Measurements from ENCODE around the gene LIPA.

LIPA gene

DNA sequence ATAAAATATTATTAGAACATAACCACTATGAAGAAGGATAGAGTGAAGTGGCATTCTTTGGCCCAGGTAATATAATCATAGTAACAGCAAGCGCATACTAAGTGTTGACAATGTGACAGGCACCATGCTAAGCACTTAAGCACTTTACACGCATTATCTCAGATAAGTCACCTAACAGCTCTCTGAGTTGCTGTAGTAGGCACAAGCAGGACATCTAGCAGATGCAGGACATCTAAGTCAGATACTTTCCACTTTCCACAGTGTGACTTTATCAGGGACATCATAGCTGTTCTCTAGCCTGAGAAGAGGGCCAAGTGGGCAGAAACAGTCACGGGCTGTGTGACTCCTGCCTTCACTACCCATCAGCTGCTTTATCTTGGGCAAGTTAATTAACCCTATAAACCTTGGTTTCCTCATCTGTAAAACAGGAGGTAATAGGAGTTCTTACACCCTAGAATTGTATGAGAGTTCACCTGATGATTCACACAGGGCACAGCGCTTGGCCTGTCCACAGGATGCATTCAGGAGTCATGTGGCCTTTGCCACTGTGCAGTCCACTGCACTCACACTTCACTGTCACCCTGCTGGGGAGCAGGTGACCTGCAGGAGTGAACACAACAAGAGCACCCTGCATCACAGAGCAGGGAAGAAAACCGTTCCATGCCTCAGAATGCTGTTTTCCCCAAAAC lies 12.5 kb downstream of the LIPA start:
- DNase-seq: no peak

DNA sequence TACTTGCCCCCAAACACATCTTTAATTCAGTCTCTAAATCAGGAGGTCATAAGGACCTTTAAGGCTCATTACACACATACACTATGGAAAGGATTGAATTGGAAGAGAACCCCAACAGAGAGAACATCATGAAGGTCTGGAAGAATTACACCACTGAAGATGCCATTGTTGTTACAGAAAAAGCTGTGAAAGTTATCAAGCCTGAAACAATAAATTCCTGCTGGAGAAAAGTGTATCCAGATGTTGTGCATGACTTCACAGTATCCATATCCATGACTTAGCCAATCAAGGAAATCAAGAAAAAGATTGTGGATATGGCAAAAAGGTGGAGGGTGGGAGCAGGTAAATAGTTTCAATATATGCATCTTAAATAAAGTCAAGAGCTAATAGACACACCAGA lies 13.7 kb downstream of the LIPA start:
- no peak for DNase-seq

DNA sequence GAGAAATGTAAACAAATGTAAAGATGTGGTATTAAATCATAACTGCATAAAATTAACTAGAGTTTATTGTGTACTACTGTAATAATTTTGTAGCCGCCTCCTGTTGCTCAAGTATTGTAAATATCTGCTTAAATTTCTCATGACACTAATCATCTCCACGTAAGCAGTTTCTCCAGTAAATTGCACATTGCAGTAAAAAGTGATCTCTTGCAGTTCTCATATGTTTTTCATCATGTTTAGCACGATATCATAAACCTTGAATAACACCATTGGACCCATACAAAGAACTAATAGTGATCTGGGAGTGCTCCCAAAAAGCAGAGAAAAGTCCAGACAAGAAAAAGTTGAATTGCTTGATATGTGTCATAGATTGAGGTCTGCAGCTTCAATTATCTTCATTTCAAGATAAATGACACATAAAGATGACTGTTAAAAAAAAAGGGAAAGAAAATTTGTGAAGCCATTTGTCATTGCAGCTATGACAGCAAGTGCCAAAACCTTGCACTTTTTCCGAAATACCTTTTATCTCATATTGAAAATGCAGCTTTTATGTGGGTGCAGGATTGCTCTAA lies 15.3 kb downstream of the LIPA start:
- DNase-seq: no peak

DNA sequence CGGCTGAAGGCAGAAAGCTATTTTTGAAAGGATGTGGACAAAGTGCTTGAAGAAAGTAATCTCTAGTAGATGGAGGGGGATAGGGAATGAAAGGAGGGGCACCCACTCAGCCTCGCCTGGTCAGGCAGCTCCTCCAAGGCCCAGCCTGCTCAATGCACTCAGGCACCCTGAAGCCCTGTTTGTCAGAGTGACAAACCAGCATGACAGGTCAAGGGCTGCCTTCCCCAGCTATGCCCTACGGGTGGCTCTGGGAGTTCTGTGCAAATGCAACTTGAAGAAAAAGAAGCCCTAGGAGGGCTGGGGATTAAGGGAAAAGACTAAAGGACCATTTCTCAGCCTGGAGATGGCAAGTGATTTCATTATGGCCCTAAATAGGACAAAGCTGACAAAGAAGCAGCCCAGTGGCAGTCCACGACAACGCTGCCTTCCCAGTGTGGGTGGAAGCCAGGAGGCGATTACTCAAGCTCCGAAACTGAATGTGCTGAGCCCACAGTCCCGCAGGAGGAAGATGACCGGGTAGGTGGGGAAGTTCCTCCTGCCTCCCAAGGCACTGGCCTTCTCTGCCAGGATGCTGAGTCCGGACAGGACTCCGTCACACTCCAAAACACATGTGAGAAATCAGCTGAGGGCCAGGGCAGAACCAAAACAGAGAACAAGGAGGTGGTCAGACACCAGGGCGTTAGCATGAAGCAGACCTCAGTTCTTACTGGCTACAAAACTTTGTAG lies 16.3 kb downstream of the LIPA start:
- DNase-seq: no peak

DNA sequence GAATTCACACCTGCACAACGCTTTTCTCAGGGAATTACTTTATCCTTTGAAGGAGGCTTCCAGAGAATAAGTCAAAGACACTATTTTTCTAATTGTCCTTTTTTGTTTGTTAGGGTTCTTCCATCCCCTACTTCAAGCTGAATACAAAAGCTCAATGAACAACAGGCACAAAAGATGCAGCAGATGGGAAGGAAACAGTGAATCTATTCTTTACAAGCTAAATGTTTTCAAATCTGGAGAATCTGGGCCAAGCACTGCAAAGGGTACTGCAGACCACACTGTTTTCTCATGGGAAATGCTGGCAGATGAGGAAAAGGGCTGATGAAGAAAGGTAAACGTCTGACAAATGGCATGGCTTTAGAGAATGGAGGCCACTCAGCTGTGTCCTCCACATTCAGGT lies 18.5 kb downstream of the LIPA start:
- DNase-seq: no peak

DNA sequence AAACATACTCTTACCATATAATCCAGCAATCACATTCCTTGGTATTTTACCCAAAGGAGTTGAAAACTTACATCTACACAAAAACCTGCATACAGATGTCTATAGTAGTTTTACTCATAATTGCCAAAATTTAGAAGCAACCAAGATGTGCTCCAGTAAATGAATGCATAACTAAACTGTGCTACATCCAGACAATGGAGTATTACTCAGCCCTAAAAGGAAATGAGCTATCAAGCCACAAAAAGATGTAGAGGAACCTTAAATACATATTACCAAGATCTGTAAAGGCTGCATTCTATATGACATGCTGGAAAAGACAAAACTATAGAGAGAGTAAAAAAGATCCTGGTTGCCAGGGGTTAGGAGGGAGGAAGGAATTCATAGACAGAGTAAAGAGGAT lies 22.6 kb downstream of the LIPA start:
- no peak for DNase-seq

DNA sequence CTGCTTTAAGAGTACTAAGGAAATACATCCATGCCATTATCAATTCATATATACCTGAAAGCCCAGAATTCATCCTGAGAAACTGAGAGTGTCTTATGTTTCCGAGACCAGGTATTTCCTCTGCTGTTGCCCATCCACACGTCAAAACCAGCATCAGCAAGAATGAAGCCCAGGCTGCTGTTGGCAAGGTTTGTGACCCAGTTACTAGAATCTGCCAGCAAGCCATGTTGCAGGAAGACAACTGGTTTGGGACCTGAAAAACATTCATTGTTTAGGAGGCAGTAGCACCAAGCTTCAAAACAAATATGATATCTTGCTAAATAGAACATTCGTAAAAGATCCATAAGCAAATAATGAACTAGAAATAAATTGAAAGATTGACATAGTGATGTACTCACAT lies 23.4 kb downstream of the LIPA start:
- DNase-seq: no peak

DNA sequence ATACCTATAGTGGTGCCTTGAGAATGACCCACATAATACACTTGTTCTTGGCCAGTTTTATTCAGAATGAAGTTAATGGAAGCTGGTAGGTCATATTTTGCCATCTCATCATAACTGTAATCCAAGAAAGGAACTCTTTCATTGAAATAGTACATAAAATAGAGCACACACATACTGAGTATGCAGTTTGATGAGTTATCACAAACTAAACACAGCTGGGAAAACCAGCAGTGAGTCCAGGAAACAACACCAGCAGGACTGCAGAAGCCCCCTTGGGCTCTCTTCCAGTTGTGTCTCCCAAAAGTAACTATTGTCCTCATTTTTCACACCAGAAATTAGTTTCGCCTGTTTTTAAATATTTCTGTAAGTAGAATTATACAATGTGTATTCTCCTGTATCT lies 24.7 kb downstream of the LIPA start:
- no peak for DNase-seq

DNA sequence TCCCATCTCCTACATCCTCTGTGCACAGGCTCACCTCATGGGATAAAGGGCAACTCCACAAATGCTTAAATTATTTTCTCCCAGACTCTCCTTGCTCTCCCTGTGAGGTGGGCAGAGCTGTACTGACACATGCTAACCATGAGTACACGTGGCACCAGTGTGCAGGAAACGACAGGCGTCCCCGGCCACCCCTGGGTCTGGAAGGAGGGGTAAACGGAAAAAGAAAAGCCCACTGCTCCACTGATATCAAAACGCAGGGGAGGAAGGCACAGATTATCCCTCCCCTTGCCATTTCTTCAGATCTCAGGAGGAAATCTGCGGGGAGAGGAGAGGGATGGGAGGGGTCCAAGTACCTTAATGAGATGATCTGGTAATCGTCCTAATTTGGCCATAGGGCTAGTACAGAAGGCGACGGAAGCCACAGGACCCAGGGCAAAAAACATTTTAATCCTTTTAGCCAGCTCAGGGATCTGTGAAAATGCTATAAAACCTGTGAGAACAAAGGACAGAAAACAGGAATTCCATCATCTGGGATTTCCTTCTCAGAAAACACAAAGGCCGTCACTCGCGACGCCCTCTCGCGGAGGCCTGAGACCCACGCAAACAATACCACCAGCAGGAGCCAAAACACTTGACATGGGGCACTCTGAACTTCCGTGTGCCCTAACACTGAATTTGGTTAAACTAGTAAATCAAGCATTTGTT lies 26.7 kb downstream of the LIPA start:
- DNase-seq: no peak

DNA sequence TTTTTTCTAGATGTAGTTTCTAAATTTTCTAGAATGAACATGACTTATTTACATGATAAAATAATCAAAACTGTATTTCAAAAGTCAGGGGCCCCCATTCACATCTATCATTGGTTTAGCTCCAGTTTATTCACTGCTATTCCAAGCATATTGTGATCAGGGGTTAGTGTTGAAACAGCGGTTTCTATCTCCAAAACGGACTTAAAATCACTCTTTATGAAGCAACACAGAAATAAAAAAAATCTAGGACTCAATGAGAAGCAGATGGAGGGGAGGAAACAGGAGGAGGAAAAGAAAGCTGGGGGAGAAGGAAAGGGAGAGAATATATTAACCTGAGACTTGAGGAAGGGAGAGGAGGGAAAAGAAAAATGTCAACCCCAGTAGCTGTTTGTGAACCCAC lies 29.7 kb downstream of the LIPA start:
- DNase-seq: no peak

DNA sequence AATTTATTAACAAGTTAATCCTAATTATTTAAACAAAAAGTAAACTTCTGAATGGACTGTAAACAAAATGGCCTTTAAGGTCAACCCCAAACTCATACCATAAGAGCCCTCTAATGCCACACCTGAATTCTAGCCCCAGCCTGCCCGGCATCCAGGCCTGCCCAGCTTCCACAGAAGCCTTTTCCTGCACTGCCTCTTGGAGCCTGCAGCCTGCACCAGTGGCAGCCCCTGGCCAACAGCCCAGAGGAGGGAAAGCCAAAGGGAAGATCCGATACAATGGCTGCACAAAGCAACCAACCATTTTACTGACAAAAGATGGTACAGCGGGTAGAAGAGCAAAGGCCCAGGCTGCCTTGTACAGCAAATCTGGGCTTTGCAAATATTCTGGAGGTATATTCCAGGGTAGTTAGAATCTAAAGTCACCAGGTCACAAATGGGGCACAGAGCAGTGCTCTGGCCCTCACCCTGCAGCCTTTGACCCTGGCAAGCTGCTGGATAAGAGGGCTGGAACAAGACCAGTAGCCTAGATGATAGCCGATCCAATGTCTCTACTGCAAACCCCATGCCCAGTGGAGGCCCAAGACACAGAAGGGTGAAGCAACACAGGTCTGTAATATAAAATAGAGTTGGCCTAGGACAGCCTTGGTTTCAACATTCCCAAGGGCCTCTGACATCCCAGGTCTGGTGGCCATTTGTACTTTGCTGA lies 31.9 kb downstream of the LIPA start:
- no peak for DNase-seq

DNA sequence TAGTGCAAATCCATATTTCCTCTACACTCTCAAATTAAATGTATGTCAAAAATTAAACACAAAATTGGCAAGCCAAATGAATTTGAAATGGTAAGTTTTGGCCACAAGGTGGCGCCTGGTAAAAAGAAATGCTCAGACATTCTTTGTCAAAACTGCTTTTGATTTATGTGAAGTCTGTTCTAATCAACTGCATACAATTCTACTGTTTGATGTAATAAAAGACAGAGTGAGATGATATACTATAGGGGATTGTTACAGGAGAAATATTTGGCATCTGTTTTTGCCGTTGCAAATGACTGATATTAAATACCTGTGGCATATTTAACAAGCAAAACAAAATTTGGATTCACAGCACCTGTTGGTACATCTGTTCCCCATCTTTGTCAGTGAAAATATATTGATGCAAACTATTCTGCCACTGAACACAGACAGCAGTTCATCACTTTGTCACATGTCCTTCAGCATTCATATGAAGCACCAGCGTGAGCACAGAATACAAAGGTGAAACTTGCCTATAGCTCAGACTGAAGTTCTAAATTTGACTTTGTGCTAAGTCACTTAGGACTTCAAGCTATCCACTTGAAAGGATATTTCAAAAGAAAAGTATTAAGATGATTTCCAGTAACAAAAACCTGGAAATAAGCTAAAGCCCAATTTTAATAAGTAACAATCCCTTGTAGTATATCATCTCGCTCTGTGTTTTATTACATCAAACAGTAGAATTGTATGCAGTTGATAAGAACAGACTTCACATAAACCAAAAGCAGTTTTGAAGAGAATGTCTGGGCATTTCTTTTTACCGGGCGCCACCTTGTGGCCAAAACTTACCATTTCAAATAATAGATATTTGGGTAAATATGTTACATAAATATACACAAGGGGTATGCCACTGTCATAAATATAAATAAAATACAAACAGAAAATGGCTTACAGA lies 34.3 kb downstream of the LIPA start:
- DNase-seq: peak; percentile 1

DNA sequence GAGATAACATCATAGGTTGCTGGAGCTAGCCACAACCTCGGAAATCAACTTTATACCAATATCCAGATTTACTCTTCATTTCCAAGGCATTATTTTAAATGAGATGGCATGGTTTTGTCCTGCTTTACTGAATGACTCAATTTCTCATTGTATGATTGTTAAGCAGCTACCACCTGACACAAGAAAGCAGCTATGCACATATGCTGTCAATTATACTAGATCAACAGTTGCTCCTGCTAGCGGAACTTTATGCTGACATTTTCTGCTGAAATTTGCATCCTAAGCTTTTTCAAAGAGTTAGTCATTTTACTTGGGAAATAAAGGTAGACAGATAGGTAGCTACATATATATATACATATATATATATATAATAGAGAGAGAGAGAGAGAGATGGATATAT lies 35.5 kb downstream of the LIPA start:
- no peak for DNase-seq

DNA sequence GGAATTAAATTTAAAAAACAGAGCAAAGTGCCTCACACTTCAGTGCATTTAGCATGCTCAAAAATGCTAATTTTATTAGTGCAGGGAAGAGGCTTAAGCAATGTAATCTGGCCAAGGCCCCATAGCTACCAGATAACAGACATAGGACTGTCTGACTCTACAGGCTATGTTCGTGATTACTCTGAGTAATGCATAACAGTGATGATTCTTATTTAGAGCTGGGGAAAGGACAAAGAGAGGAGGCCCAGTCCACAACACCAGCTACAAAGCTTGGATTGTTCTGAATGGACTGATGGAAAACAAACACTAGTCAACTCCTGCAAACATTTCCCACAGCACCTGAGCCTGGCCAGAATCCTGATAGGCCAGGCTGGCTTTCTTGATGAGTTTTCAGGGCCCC lies 36.1 kb downstream of the LIPA start:
- DNase-seq: no peak

DNA sequence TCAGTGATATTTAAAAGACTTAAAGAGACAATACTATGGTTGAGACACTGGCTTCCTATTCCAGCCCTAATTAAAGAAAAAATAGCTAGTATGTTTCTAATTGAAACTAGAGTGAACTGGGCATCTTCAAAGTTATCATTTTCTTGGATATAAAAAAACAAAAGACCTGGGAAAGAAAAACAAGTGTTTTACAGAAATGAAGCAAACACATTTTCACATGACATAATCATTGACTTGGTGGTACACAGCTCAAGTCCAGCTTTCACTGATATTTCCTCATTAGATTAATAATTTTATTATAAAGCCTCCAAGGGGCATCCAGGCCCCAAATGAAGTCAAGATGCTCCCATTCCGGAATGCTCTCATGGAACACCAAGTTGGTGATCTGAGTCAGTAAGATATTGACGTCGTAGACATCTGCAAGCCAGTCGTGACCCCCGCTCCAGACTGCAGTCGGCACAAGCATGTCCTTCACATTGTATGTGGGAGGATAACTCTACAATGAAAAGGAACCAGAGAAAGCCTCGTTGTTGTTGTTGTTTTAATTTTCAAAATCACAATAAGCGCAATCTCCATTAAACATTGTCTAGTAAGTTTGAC lies 36.9 kb downstream of the LIPA start:
- no peak for DNase-seq

DNA sequence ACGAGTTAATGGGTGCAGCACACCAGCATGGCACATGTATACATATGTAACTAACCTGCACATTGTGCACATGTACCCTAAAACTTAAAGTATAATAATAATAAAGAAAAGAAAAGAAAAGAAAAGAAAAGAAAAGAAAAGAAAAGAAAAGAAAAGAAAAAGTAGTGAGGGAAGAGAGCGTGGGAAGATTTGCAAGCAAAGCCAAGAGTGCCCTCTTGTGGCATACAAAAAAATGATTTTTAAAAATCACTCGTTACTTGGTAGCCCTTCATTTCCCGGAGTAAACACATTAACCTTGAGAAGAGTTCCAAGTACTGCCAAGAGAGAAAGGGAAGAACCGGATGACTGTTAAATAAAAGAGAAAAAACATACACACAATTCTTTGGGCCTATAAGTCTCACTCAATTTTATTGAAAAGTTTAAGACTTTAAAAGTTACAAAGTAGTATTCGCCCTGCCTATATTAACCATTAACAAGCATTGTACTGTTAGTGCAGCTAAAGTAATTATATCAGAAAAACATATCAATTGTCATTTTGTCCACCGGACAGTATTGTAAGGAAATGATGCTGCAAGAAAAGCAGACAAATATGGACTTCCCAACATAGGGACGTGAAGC lies 38.3 kb downstream of the LIPA start:
- no peak for DNase-seq

DNA sequence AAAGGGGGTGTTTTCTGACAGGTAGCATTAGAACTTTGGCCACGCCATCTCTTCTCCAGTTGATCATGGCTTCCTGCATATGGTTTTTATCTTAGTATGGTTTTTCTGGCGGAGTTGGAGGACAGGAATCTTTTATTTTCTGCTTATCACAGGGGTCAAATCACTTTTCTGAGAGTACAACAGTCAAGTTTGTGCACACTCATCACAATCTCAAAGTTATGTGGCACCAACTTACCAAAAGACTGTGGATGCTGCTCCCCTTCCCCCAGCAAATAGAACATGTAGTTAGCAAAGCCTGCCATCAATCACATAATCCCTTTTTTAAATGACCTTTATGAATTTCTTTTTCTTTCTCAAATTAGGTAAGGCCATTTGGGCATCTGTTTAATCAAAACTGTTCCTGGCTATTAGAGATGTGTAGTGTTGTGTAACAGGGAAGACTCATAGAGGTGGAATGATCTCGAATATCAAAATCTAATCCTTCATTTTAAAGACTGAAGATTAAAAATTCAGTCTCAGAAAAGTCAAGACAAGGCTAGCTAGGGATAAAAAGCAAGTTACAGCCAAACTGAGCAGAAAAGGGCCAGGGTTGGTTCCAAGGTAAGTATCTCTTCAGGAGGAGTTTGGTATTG lies 40.7 kb downstream of the LIPA start:
- no peak for DNase-seq

DNA sequence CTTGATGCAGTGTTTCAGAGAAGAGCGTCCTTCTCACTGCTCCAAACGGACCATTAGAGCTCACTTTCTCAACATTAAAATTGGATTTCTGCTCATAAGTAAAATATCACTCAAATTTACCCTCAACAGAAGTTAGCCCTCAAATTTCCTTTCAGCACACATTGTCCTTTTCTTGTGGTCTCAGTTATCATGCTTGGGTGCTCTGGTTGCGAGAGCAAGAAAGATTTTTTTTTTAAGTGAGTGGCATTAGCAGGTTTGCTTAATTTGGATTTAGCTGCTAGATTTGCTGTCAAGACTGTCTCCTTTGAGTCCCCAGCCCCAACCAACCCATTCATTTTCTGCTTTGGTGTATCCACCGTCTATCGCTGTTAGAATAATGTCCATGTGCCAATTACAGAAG lies 41.9 kb downstream of the LIPA start:
- no peak for DNase-seq

DNA sequence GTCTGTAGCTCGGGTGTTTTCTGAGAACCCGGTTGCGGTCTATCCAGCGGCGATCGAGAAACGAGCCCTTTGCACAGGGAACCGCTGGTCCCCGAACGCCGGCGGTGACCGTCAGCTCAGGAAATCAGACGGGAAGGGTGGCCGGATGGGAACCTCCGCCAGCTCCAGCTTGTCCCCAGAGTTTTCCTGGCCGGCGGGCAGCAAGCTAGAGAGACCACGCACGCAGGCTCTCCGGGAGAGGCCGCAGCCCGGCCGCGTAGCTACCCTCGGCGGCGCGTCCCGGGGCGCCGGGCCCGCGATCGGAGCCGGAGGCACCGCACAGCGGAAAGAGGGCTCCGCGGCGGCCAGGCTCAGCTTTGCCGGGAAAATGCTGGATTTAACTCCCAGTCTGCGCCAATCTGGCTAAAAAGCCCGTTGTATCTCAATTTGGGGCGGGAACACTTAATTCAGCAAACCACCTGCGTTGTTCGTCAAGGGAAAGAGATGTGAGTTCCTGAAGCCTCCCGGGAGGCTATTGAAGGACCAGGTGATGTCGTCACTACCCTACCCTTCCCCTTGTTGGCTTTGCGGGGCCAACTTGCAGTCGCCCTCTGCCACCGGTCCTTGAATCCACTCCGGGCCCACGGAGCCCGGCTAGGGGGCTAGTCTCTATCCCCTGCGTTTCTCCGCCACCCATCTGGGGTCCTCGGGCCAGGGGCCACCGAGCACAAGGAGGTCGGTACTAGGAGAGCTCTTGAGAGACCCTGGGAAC lies 43.6 kb downstream of the LIPA start:
- DNase-seq: no peak
